ENCODE measurements around the gene KMT5B. TPM values are rescaled to one million over a fixed set of nuclear protein-coding genes. Genes with fewer than 3 reads are reported as not detected.

The KMT5B gene
- 24.2 and 26.0 TPM in 2 replicates for total RNA-seq

DNA sequence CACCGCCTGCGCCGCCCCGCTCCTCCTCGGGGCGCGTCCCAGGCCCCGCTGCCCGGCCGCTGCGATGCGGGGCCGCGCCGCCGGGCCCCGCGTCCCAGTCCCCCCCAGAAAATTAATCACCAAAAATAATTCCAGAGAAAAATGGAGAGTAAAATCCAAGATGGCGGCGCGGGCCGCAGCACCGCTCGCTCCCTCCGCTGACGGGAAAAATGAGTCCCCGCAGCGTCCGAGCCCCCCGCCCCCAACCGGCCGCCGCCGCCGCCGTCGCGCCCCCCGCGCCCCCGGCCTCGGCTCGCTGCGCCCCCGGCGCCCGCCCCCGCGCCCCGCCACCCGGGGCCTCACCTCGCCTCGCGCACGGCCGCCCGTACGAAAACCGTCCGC, at the start of gene KMT5B:
Gene KMT5B, minus strand, starts transcription at position 162 of the 381 bp plus-strand sequence. CDS start 23,220 bp downstream, outside the sequence.

DNA sequence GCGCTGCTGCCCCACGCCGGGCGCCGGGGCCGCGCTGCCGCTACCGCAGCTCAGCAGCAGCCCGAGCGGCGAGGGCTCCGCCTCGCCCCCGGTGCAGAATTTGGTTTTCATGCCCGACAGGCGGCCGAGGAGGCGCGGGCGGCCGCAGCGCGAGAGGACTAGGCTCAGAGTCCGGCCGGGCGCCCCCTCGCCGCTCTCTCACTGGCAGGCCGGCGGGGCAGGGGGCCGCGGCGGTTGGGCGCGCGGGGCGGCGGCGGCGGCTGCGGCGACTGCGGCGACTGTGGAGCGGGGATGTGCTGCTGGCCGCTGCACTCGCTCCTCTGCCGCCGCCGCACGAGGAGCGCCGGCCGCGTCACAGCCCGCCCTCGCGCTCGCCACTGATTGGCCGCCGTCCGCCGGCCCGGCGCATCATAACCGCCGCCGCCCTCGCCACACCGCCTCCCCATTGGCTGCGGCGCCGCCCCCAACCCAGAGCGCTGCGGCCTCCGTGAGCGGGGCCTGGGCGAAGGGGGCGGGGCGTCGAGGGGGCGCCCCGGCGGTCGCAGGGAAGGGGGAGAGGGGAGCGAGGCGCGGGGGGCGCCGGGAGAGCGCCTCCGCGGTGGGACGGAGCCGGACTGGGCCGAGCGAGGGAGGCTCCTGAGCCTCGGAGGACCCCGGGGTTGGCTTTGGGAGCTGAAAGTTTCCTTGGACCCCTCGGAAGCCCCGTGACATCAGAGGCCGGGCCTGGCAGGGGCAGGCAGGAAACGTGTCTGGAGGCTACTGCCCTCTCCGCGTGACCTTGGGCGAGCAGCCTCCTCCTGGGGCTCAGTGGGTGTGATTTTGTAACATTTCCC, 91.8 kb downstream of the KMT5B start, which contains the start of gene CHKA:
Gene CHKA, minus strand, starts transcription at position 322 of the 833 bp plus-strand sequence. Its CDS starts 211 bp downstream, at position 111.

Other genes with a start within 250 kb of the KMT5B start
- 12.0 and 29.9 TPM in 2 replicates for gene UNC93B1, start 209.2 kb downstream of the KMT5B start, total RNA-seq
- under 0.01 and 0.30 TPM in 2 replicates for gene ALDH3B1, start 203.0 kb downstream of the KMT5B start, total RNA-seq
- 91.6 and 117 TPM in 2 replicates for gene NDUFS8, start 182.6 kb downstream of the KMT5B start, total RNA-seq
- 56.2 and 72.3 TPM in 2 replicates for gene TCIRG1, start 174.3 kb downstream of the KMT5B start, total RNA-seq
- 11.7 and 15.8 TPM in 2 replicates for gene CHKA, start 91.9 kb downstream of the KMT5B start, total RNA-seq
- 9.3 and 10.7 TPM in 2 replicates for gene C11orf24, start 58.7 kb upstream of the KMT5B start, total RNA-seq
- 8.8 and 14.3 TPM in 2 replicates for gene LRP5, start 99.3 kb upstream of the KMT5B start, total RNA-seq
- gene PPP6R3, start 247.5 kb upstream of the KMT5B start, total RNA-seq: 131 and 144 TPM in 2 replicates

Measured in epithelial cell of umbilical artery (primary cell).